ENCODE measurements around the gene CCDC148. TPM values are rescaled to one million over a fixed set of nuclear protein-coding genes. Genes with fewer than 3 reads are reported as not detected.
"Not testable (repeated sequence)": the region's sequence is repeated elsewhere in the genome, so short reads cannot be mapped to it uniquely, and the experiment has no call there.

The CCDC148 gene
- total and polyA plus RNA-seq, 2 experiments from 2014 or later: 0.39 to 2.1 TPM

DNA sequence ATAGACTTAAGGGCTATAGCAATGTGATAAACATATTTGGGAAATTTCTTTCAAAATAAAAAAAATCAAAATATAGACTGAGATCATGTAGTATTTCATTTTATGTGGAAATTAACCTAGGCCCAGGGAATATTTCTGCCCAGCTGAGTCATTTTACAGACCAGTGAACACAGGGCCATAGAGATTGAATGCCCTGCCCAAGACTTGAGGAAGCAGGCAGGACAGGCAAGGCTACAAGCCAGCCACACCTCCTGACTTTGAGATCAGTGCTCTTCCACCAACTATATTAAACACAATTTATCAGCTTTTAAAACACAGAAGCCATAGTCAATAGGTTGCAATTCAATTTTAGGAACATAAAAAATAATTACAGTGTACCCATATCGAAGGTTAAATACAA lies 12.9 kb downstream of the CCDC148 start:
- H3K27ac ChIP-seq: no peak overlapping the region
- no peak for DNase-seq (ENCODE audit: low read depth in 1 of 2, low spot score in 1 of 2)
- no peaks in the 10 kb centered on the region for H3K9me3 ChIP-seq (ENCODE audit: low read depth)
- H3K4me1 ChIP-seq (ENCODE audit: low read depth): no peaks in the 10 kb centered on the region
- no peak overlapping the region for H3K4me3 ChIP-seq
- TF ChIP-seq, protein P1, sequence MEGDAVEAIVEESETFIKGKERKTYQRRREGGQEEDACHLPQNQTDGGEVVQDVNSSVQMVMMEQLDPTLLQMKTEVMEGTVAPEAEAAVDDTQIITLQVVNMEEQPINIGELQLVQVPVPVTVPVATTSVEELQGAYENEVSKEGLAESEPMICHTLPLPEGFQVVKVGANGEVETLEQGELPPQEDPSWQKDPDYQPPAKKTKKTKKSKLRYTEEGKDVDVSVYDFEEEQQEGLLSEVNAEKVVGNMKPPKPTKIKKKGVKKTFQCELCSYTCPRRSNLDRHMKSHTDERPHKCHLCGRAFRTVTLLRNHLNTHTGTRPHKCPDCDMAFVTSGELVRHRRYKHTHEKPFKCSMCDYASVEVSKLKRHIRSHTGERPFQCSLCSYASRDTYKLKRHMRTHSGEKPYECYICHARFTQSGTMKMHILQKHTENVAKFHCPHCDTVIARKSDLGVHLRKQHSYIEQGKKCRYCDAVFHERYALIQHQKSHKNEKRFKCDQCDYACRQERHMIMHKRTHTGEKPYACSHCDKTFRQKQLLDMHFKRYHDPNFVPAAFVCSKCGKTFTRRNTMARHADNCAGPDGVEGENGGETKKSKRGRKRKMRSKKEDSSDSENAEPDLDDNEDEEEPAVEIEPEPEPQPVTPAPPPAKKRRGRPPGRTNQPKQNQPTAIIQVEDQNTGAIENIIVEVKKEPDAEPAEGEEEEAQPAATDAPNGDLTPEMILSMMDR (IDR thresholded peaks at IDR 0.05; ENCODE audit: low read depth, low read length): no peak
- H3K27me3 ChIP-seq: no peaks in the 10 kb centered on the region
- no peaks in the 10 kb centered on the region for H3K36me3 ChIP-seq

DNA sequence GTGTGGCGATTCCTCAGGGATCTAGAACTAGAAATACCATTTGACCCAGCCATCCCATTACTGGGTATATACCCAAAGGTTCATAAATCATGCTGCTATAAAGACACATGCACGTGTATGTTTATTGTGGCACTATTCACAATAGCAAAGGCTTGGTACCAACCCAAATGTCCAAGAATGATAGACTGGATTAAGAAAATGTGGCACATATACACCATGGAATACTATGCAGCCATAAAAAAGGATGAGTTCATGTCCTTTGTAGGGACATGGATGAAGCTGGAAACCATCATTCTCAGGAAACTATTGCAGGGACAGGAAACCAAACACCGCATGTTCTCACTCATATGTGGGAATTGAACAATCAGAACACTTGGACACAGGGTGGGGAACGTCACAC lies 17.5 kb downstream of the CCDC148 start:
- H3K36me3 ChIP-seq; DNase-seq (ENCODE audit: low read depth in 1 of 2, low spot score in 1 of 2); H3K4me1 ChIP-seq (ENCODE audit: low read depth); H3K9me3 ChIP-seq (ENCODE audit: low read depth); H3K4me3 ChIP-seq; H3K27ac ChIP-seq; H3K27me3 ChIP-seq: not testable (repeated sequence)

DNA sequence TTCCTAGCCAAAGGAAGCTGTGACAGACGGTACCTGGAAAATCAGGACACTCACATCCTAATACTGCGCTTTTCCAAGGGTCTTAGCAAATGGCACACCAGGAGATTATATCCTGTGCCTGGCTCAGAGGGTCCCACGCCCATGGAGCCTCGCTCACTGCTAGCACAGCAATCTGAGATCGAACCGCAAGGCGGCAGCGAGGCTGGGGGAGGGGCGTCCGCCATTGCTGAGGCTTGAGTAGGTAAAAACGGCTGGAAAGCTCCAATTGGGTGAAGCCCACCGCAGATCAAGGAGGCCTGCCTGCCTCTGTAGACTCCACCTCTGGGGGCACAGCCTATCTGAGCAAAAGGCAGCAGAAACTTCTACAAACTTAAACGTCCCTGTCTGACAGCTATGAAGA lies 22.8 kb downstream of the CCDC148 start:
- not testable (repeated sequence) for H3K4me1 ChIP-seq (ENCODE audit: low read depth); H3K9me3 ChIP-seq (ENCODE audit: low read depth); H3K27ac ChIP-seq; H3K4me3 ChIP-seq; H3K27me3 ChIP-seq; H3K36me3 ChIP-seq; DNase-seq (ENCODE audit: low read depth in 1 of 2, low spot score in 1 of 2)

DNA sequence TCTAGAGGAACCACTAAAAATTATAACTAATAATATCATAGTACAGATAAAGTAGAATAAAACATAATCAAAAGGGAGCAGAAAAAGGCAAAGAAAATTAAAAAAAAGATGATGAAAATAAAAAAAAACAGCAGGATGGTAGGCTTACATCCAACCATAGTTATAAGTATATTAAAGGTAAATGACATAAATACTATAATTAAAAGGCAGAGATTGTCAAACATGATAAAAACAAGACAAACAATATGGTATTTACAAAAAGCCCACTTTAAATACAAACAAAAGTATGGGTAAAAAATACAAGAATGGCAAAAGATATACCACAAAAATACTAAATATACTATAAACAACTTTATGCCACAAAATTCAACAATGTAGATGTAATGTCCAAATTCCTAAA lies 24.4 kb downstream of the CCDC148 start:
- Histone ChIP-seq H3K4me1 (ENCODE audit: low read depth) (no peaks in the 10 kb centered on the region), H3K9me3 (ENCODE audit: low read depth) (no peaks in the 10 kb centered on the region), H3K4me3 (no peak overlapping the region), H3K27me3 (no peaks in the 10 kb centered on the region), H3K36me3 (no peaks in the 10 kb centered on the region), H3K27ac (no peak overlapping the region)
- TF ChIP-seq, protein P1 (IDR thresholded peaks at IDR 0.05; ENCODE audit: low read depth, low read length): no peak
- no peak for DNase-seq (ENCODE audit: low read depth in 1 of 2, low spot score in 1 of 2)

DNA sequence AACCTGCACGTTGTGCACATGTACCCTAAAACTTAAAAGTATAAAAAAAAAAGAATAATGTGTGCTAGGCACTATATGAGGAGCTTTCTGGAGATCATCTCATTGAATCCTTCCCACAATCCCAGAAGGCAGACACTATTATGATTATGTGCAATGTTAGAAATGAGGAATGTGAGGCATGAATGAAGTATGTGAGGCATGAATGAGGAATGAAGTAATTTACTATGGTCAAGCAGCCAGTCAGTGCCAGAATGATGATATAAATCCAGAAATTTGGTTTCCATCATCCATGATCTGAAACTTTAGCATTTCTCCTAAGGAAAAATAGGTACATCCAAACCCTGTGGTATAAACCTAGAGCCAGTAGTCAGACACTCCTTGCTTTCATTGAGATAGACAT lies 42.0 kb downstream of the CCDC148 start:
- DNase-seq (ENCODE audit: low read depth in 1 of 2, low spot score in 1 of 2): peak in 1 of 2 donors; percentile 21
- TF ChIP-seq, protein P1 (IDR thresholded peaks at IDR 0.05; ENCODE audit: low read depth, low read length): no peak
- H3K9me3 ChIP-seq (ENCODE audit: low read depth): no peaks in the 10 kb centered on the region
- no peak overlapping the region for H3K4me3 ChIP-seq
- no peaks in the 10 kb centered on the region for H3K27me3 ChIP-seq
- H3K27ac ChIP-seq: no peak overlapping the region
- no peaks in the 10 kb centered on the region for H3K4me1 ChIP-seq (ENCODE audit: low read depth)
- no peaks in the 10 kb centered on the region for H3K36me3 ChIP-seq

DNA sequence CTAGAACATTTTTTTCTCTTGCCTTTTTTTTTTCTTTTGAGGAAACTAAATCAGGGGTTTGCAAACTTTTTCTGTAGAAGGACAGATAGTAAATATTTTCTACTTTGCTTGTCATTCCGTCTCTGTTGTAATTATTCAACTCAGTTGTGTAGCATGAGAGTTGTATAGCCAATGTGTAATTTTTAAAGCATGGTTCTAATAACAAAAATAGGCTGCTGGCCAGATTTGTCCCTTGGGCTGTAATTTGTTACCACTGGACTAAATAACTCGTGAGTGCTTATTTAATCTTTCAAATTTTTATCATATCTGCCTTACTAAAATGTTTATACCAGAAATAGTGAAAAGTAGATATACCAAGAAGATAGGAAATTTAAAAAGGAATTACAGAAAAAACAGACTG lies 43.0 kb downstream of the CCDC148 start:
- Histone ChIP-seq H3K4me3 (no peak overlapping the region), H3K27ac (no peak overlapping the region), H3K4me1 (ENCODE audit: low read depth) (no peaks in the 10 kb centered on the region), H3K27me3 (no peaks in the 10 kb centered on the region), H3K9me3 (ENCODE audit: low read depth) (no peaks in the 10 kb centered on the region), H3K36me3 (no peaks in the 10 kb centered on the region)
- no peak for DNase-seq (ENCODE audit: low read depth in 1 of 2, low spot score in 1 of 2)
- TF ChIP-seq, protein P1 (IDR thresholded peaks at IDR 0.05; ENCODE audit: low read depth, low read length): no peak

DNA sequence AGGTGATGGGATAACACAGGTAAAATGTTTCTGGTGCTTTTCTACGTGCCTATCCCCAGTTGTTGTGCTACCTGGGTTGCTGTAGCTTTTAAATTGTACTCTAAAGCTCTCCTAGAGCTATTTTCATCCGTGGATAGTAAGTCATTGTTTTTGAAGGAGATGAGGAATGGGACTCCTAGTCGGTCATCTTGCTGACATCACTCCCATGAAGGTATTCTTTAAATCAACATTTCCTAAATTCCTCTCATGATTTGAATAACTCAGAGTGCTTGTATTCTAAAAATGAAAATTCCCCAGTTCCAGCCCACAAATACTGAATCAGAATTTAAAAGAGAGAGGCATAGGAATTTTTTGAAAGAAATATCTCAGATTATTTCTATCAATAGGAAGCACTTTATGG lies 44.3 kb downstream of the CCDC148 start:
- no peaks in the 10 kb centered on the region for H3K9me3 ChIP-seq (ENCODE audit: low read depth)
- H3K36me3 ChIP-seq: no peaks in the 10 kb centered on the region
- H3K4me1 ChIP-seq (ENCODE audit: low read depth): no peaks in the 10 kb centered on the region
- no peak overlapping the region for H3K4me3 ChIP-seq
- H3K27me3 ChIP-seq: no peaks in the 10 kb centered on the region
- H3K27ac ChIP-seq: no peak overlapping the region
- no peak for DNase-seq (ENCODE audit: low read depth in 1 of 2, low spot score in 1 of 2)
- TF ChIP-seq, protein P1 (IDR thresholded peaks at IDR 0.05; ENCODE audit: low read depth, low read length): no peak

All from cardiac muscle cell (in vitro differentiated cells and primary cell).